HepG2 (cell line): ENCODE results near the gene TMEM132D. TPM values are rescaled to one million over a fixed set of nuclear protein-coding genes. Genes with fewer than 3 reads are reported as not detected.

Experiments
- ATAC-seq: fragments of 200-7000 bp; cut with Tn5 transposase; 3 replicates; pipeline ENCODE4 v1.9.1; 2020; ENCODE audit warnings: mild to moderate bottlenecking, moderate library complexity
- BruUV-seq: library from RNA; stranded (reverse); fragments of 400-500 nt; replicated peaks from 2 replicates; lab custom pipeline; 2021; lab: Mats Ljungman, UMichigan
- CTCF ChIA-PET: fragments of 300-600 bp; formaldehyde crosslinking; extraction: SDS; loops from one replicate; lab custom pipeline; 2021; ENCODE audit warnings: low total read pairs, inconsistent platforms, low intra/inter-chr PET ratio; lab: Yijun Ruan, JAX
- POLR2A ChIA-PET: fragments of 350-600 bp; sonication (Branson Sonifier 250); formaldehyde crosslinking; loops from one replicate; lab custom pipeline; 2020; ENCODE audit warnings: antibody characterized with exemption, inconsistent platforms; lab: Yijun Ruan, JAX
- DNase-seq: peaks from one replicate; pipeline ENCODE4 v3.0.0-alpha.2; 2015; ENCODE audit warnings: low spot score
- FAIRE-seq: peaks from 3 replicates; lab custom pipeline; 2011; peaks lifted over from hg19 to GRCh38; lab: Jason Lieb, UNC
- H2AFZ ChIP-seq: one replicate; pipeline ENCODE4 v1.6.1; 2011; ENCODE audit warnings: low read length, inconsistent platforms
- H3K27ac ChIP-seq: fragments of 300-600 bp; 3 replicates; pipeline ENCODE4 v1.8.0; 2011; ENCODE audit warnings: mixed run types, mild to moderate bottlenecking, mixed read lengths, low read length, inconsistent platforms; ENCODE audit not compliant: insufficient read depth; ENCODE audit errors: extremely low read length
- H3K27me3 ChIP-seq, 2 experiments: fragments of 200-600 bp in 1 of 2; 2 replicates in 1 of 2; 3 replicates in 1 of 2; pipeline versions ENCODE4 v1.6.0 to v1.8.0; 2011; ENCODE audit warnings: low read length in 2 of 2, mild to moderate bottlenecking in 2 of 2, moderate library complexity in 2 of 2, inconsistent platforms in 1 of 2; ENCODE audit not compliant: insufficient read depth in 2 of 2, control insufficient read depth in 1 of 2
- H3K36me3 ChIP-seq, 2 experiments: fragments of 200-600 bp in 1 of 2; replicated peaks in 1 of 2; 2 replicates in 1 of 2; 3 replicates in 1 of 2; pipeline versions ENCODE4 v1.5.1 to v1.8.0; 2011; ENCODE audit warnings: low read length in 2 of 2, inconsistent platforms in 1 of 2; ENCODE audit not compliant: insufficient read depth in 2 of 2, control insufficient read depth in 1 of 2
- H3K4me1 ChIP-seq: 2 replicates; pipeline ENCODE4 v1.5.1; 2012; ENCODE audit warnings: low read length, inconsistent platforms; ENCODE audit not compliant: insufficient read depth
- H3K4me2 ChIP-seq: 2 replicates; pipeline ENCODE4 v1.6.0; 2011; ENCODE audit warnings: low read depth, low read length, inconsistent platforms
- H3K4me3 ChIP-seq, 3 experiments: fragments of 200-600 bp in 1 of 3; sonication (generic), shearing (Covaris generic) in 1 of 3; replicated peaks in 1 of 3; 2 replicates each; pipeline ENCODE4 v1.5.1; 2011 to 2016; ENCODE audit warnings: low read length in 3 of 3, inconsistent platforms in 2 of 3, low read depth in 2 of 3, mild to moderate bottlenecking in 2 of 3, control low read depth in 1 of 3, mixed read lengths in 1 of 3; ENCODE audit not compliant: insufficient read depth in 1 of 3
- H3K79me2 ChIP-seq: one replicate; pipeline ENCODE4 v1.6.1; 2011; ENCODE audit warnings: low read length, inconsistent platforms; ENCODE audit not compliant: insufficient read depth
- H3K9ac ChIP-seq: 2 replicates; pipeline ENCODE4 v1.6.0; 2011; ENCODE audit warnings: mild to moderate bottlenecking, low read depth, low read length, inconsistent platforms; ENCODE audit not compliant: insufficient read depth
- H3K9me3 ChIP-seq: 2 replicates; pipeline ENCODE4 v1.5.1; 2012; ENCODE audit warnings: mild to moderate bottlenecking, low read length
- H4K20me1 ChIP-seq: 2 replicates; pipeline ENCODE4 v1.6.0; 2011; ENCODE audit warnings: inconsistent platforms, mild to moderate bottlenecking, low read length, moderate library complexity; ENCODE audit not compliant: insufficient read depth
- GATAD2A ChIP-seq: IDR thresholded peaks from 2 replicates; pipeline ENCODE4 v1.6.1; 2016
- IKZF4 ChIP-seq: sonication (generic); formaldehyde crosslinking; IDR thresholded peaks from 2 replicates; pipeline ENCODE4 v1.5.1; 2020; ENCODE audit warnings: borderline replicate concordance, mild to moderate bottlenecking, low read depth, missing genetic modification reagents; ENCODE audit errors: not compliant biosample characterization
- MEF2D ChIP-seq: sonication (generic); formaldehyde crosslinking; IDR thresholded peaks from 2 replicates; pipeline ENCODE4 v1.5.1; 2020; ENCODE audit warnings: mild to moderate bottlenecking, missing genetic modification reagents
- MTF1 ChIP-seq: sonication (generic); formaldehyde crosslinking; IDR thresholded peaks from 2 replicates; pipeline ENCODE4 v1.5.0; 2020; ENCODE audit warnings: missing genetic modification reagents
- MTF2 ChIP-seq: sonication (generic); formaldehyde crosslinking; IDR thresholded peaks from 2 replicates; pipeline ENCODE4 v1.5.0; 2020; ENCODE audit warnings: missing genetic modification reagents, borderline replicate concordance
- NFIC ChIP-seq: IDR thresholded peaks from 2 replicates; pipeline ENCODE4 v1.6.1; 2012; ENCODE audit warnings: mild to moderate bottlenecking, low read length, inconsistent platforms
- ZBTB42 ChIP-seq: sonication (generic); formaldehyde crosslinking; IDR thresholded peaks from 2 replicates; pipeline ENCODE4 v1.5.0; 2020; ENCODE audit warnings: mild to moderate bottlenecking, missing genetic modification reagents
- ZFP1 ChIP-seq: IDR thresholded peaks from 2 replicates; pipeline ENCODE4 v1.6.1; 2016
- ZFP82 ChIP-seq: sonication (generic); formaldehyde crosslinking; IDR thresholded peaks from 2 replicates; pipeline ENCODE4 v1.5.1; 2020; ENCODE audit warnings: mild to moderate bottlenecking, missing genetic modification reagents, borderline replicate concordance
- ZIK1 ChIP-seq: sonication (generic); formaldehyde crosslinking; IDR thresholded peaks from 2 replicates; pipeline ENCODE4 v1.5.0; 2020; ENCODE audit warnings: mild to moderate bottlenecking, low read depth, missing genetic modification reagents, borderline replicate concordance
- ZNF138 ChIP-seq: sonication (generic); formaldehyde crosslinking; IDR thresholded peaks from 2 replicates; pipeline ENCODE4 v1.5.0; 2020; ENCODE audit warnings: mild to moderate bottlenecking, low read depth, missing genetic modification reagents
- ZNF253 ChIP-seq: sonication (generic); formaldehyde crosslinking; IDR thresholded peaks from 2 replicates; pipeline ENCODE4 v1.8.0; 2022; ENCODE audit warnings: mild to moderate bottlenecking, missing genetic modification reagents, borderline replicate concordance
- ZSCAN29 ChIP-seq: sonication (generic); formaldehyde crosslinking; conservative IDR thresholded peaks from 2 replicates; pipeline ENCODE4 v1.4.0; 2020; ENCODE audit warnings: mild to moderate bottlenecking, missing genetic modification reagents
- WGBS: methylation state at CpG from one replicate; pipeline ENCODE4 v1.1.6; 2017; ENCODE audit warnings: low lambda C conversion rate; 5-methylcytosine and 5-hydroxymethylcytosine counted together
- in situ Hi-C: cut with HindIII; loops from 2 replicates; pipeline ENCODE4 v1.10.0; 2017; ENCODE audit warnings: low pct_unique_long_range_greater_than_20kb; ENCODE audit not compliant: extremely low pct_ligation_motif_present
- intact Hi-C: fragments of 100-400 bp; cut with micrococcal nuclease; formaldehyde crosslinking; loops from one replicate; pipeline ENCODE4 v1.10.0; 2022; ENCODE audit not compliant: unreplicated experiment
- polyA plus RNA-seq, 8 experiments: library from polyadenylated mRNA; depleted of rRNA in 3 of 8; stranded (reverse) in 7 of 8; unstranded in 1 of 8; fragments of >200 nt; fragmentation: Illumina TruSeq in 4 of 8; extraction: Trizol in 4 of 8; gene quantifications; 2 replicates each; pipeline versions ENCODE4 v1.2.1 to v1.2.3, GENCODE V29; 2011 to 2016; ENCODE audit warnings: low read depth in 4 of 8, missing spikeins in 1 of 8, mixed read lengths in 1 of 8; ENCODE audit not compliant: insufficient read depth in 1 of 8
- total RNA-seq, 5 experiments: library from RNA; depleted of rRNA; stranded (reverse); fragments of >200 nt; fragmentation: Illumina TruSeq; extraction: Trizol; gene quantifications; 2 replicates each; pipeline ENCODE4 v1.2.3, GENCODE V29; 2016; ENCODE audit warnings: low read depth in 1 of 5
- TF ChIP-seq, protein P1 (sequence below): sonication (generic); formaldehyde crosslinking; IDR thresholded peaks from 2 replicates; pipeline ENCODE4 v1.4.0; 2020; ENCODE audit warnings: missing genetic modification reagents
- TF ChIP-seq, protein P2 (sequence below): sonication (generic); formaldehyde crosslinking; IDR thresholded peaks from 2 replicates; pipeline ENCODE4 v1.9.0; 2021; ENCODE audit warnings: missing genetic modification reagents, mild to moderate bottlenecking, borderline replicate concordance

Gene TMEM132D
- total and polyA plus RNA-seq, 2 of the 13 experiments (the other 11 are each of a cell fraction or from before 2014, with no cell fraction given): not detected

DNA sequence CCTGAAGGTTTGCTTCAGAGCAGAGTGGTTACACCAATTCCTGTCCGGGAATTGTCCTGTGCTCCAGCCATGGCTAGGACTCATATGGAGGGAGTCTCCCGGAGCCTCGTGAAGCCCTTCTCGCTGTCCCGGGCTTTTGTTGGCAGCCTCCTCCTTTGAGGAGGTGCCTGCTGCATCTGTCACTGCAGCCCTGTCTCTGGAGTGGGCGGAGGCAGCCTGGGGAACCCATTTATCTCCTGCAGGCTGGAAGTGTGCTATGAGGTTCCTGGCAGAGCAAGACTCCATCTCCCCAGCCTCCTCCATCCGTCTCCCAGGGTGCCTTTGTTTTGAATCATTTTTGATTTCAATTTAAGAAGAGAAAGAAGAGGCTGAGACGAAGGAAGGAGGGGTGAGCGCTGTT is 695.3 kb downstream of the TMEM132D start:
- ATAC-seq (no peak), FAIRE-seq (no peak), DNase-seq (no peak)
- CTCF ChIA-PET: no interaction called here
- H3K4me3 ChIP-seq: no peak overlapping the region
- H4K20me1 ChIP-seq: no peaks in the 10 kb centered on the region
- H3K27me3 ChIP-seq: peaks cover 2 to 18% of the 10 kb centered on the region in 2 experiments; a peak in 2 of 5 replicates
- no peak overlapping the region for H2AFZ ChIP-seq
- intact Hi-C loops: no loop called here
- no peak overlapping the region for H3K9ac ChIP-seq
- POLR2A ChIA-PET: no interaction called here
- H3K9me3 ChIP-seq: no peaks in the 10 kb centered on the region
- WGBS: 23% methylated on average over 4 of the region's 9 CpGs
- no peaks in the 10 kb centered on the region for H3K4me1 ChIP-seq
- in situ Hi-C loops: no loop called here
- no peak overlapping the region for H3K4me2 ChIP-seq
- no peaks in the 10 kb centered on the region for H3K36me3 ChIP-seq
- H3K27ac ChIP-seq: no peak overlapping the region
- H3K79me2 ChIP-seq: no peaks in the 10 kb centered on the region
- BruUV-seq: no TSS peak
- TF ChIP-seq NFIC (no peak), ZFP1 (no peak), ZFP82 (CRISPR knock-in tag) (no peak), IKZF4 (CRISPR knock-in tag) (no peak), MTF1 (CRISPR knock-in tag) (no peak), ZNF253 (no peak), MTF2 (CRISPR knock-in tag) (no peak), ZNF138 (CRISPR knock-in tag) (no peak), ZSCAN29 (no peak), ZIK1 (no peak), ZBTB42 (CRISPR knock-in tag) (no peak), GATAD2A (CRISPR knock-in tag) (no peak), MEF2D (CRISPR knock-in tag) (no peak)
- TF ChIP-seq, protein P1, sequence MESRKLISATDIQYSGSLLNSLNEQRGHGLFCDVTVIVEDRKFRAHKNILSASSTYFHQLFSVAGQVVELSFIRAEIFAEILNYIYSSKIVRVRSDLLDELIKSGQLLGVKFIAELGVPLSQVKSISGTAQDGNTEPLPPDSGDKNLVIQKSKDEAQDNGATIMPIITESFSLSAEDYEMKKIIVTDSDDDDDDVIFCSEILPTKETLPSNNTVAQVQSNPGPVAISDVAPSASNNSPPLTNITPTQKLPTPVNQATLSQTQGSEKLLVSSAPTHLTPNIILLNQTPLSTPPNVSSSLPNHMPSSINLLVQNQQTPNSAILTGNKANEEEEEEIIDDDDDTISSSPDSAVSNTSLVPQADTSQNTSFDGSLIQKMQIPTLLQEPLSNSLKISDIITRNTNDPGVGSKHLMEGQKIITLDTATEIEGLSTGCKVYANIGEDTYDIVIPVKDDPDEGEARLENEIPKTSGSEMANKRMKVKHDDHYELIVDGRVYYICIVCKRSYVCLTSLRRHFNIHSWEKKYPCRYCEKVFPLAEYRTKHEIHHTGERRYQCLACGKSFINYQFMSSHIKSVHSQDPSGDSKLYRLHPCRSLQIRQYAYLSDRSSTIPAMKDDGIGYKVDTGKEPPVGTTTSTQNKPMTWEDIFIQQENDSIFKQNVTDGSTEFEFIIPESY (CRISPR knock-in tag): no peak
- TF ChIP-seq, protein P2, sequence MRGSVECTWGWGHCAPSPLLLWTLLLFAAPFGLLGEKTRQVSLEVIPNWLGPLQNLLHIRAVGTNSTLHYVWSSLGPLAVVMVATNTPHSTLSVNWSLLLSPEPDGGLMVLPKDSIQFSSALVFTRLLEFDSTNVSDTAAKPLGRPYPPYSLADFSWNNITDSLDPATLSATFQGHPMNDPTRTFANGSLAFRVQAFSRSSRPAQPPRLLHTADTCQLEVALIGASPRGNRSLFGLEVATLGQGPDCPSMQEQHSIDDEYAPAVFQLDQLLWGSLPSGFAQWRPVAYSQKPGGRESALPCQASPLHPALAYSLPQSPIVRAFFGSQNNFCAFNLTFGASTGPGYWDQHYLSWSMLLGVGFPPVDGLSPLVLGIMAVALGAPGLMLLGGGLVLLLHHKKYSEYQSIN (CRISPR knock-in tag): no peak
